Aorta (tissue), 5 donors: ENCODE data around the gene ITSN1. TPM values are rescaled to one million over a fixed set of nuclear protein-coding genes. Genes with fewer than 3 reads are reported as not detected.
A peak's percentile ranks its signal among the peaks of the same experiment; 100 is the strongest.

ENCODE experiments used
- ATAC-seq: fragments of 200-7000 bp; cut with Tn5 transposase; one replicate; pipeline ENCODE4 v1.9.1; 2022; ENCODE audit warnings: moderate library complexity; ENCODE audit not compliant: low FRiP score
- DNase-seq, 2 donors: peaks; one replicate each; pipeline ENCODE4 v3.0.0-alpha.2; 2020
- H3K27ac ChIP-seq, 2 donors: one replicate each; pipeline ENCODE4 v1.5.1; 2013; ENCODE audit warnings: low read length in 2 of 2, mild to moderate bottlenecking in 2 of 2, moderate library complexity in 2 of 2, control low read depth in 1 of 2, inconsistent platforms in 1 of 2, low read depth in 1 of 2
- H3K27me3 ChIP-seq, 2 donors: one replicate each; pipeline ENCODE4 v1.6.1; 2013; ENCODE audit warnings: control low read depth in 1 of 2, low read length in 1 of 2, mild to moderate bottlenecking in 1 of 2, moderate library complexity in 1 of 2; ENCODE audit not compliant: insufficient read depth in 2 of 2, control insufficient read depth in 1 of 2
- H3K36me3 ChIP-seq, 2 donors: one replicate each; pipeline ENCODE4 v1.6.1; 2013; ENCODE audit warnings: control low read depth in 1 of 2, low read length in 1 of 2, mild to moderate bottlenecking in 1 of 2; ENCODE audit not compliant: insufficient read depth in 2 of 2, control insufficient read depth in 1 of 2
- H3K4me1 ChIP-seq, 2 donors: one replicate each; pipeline ENCODE4 v1.6.1; 2013; ENCODE audit warnings: low read length in 2 of 2, control low read depth in 1 of 2, mild to moderate bottlenecking in 1 of 2, moderate library complexity in 1 of 2; ENCODE audit not compliant: insufficient read depth in 2 of 2, control insufficient read depth in 1 of 2
- H3K4me3 ChIP-seq, 2 donors: one replicate each; pipeline ENCODE4 v1.5.1; 2013; ENCODE audit warnings: low read length in 2 of 2, control low read depth in 1 of 2, mild to moderate bottlenecking in 1 of 2
- H3K9me3 ChIP-seq: one replicate; pipeline ENCODE4 v1.6.1; 2013; ENCODE audit warnings: mild to moderate bottlenecking, low read length; ENCODE audit not compliant: control insufficient read depth
- WGBS, 2 donors: extraction: QIAGEN DNeasy Blood & Tissue Kit; methylation state at CpG; one replicate each; pipeline ENCODE4 v1.1.7; 2013; 5-methylcytosine and 5-hydroxymethylcytosine counted together
- intact Hi-C, 2 donors: fragments of 100-400 bp; cut with DNase I; formaldehyde crosslinking; loops; one replicate each; pipeline versions ENCODE4 v1.14.2 to v1.15.0; 2022
- polyA plus RNA-seq, 2 donors: library from polyadenylated mRNA; stranded (reverse); fragments of 200-250 nt; gene quantifications; one replicate each; pipeline ENCODE4 v1.2.3, GENCODE V29; 2013
- total RNA-seq, 2 donors: library from RNA; stranded (reverse); fragmentation: NEBNext Ultra II Directional; extraction: Animal tissue kit (Norgen Biotek cat#: 25700); gene quantifications; one replicate each; pipeline ENCODE4 v1.2.1, GENCODE V29; 2021
- donor health status: healthy with polysubstance abuse.
- donor health status: Bipolar disorder and iron deficiency.
- donor health status: DM: no; HTN: no; CAD: no.
- donor health status: DM: no; HTN: no; CAD: no.
- donor health status: DM: yes; HTN: yes; CAD: no.

Gene ITSN1
- total and polyA plus RNA-seq, 4 donors, result 20.8 to 103 (median 37.1) TPM

GRCh38 chr21:33892853-33893252, 250.6 kb downstream of the ITSN1 start:
- no peaks in the 10 kb centered on the region for H3K9me3 ChIP-seq
- H3K27me3 ChIP-seq, result no peaks in the 10 kb centered on the region
- H3K4me3 ChIP-seq, result no peak overlapping the region
- ATAC-seq (no peak), DNase-seq (peak in 1 of 2 donors; percentile 27)
- H3K27ac ChIP-seq, result no peak overlapping the region
- H3K4me1 ChIP-seq, result no peaks in the 10 kb centered on the region
- no peaks in the 10 kb centered on the region for H3K36me3 ChIP-seq
- WGBS, 2 donors, result 86 to 88% methylated on average over 8 of the region's 8 CpGs
- intact Hi-C loops, result loop anchor here in 1 of 2 donors (5.0 to 10.0 kb wide), 2 partner anchors 66 to 138 kb away; no protein-coding TSS in a partner anchor

GRCh38 chr21:33893917-33894316, 251.6 kb downstream of the ITSN1 start:
- WGBS, 2 donors, result 19 to 53% methylated on average over 4 of the region's 4 CpGs
- no peaks in the 10 kb centered on the region for H3K9me3 ChIP-seq
- no peaks in the 10 kb centered on the region for H3K27me3 ChIP-seq
- intact Hi-C loops, result loop anchor here in 1 of 2 donors (1.0 to 10.0 kb wide), 3 partner anchors 67 to 252 kb away; partner anchors contain the start of gene ITSN1
- no peak for ATAC-seq
- H3K4me1 ChIP-seq, result peaks cover 0 to 1% of the 10 kb centered on the region in 2 donors
- no peak overlapping the region for H3K27ac ChIP-seq
- no peak overlapping the region for H3K4me3 ChIP-seq
- DNase-seq, result no peak
- no peaks in the 10 kb centered on the region for H3K36me3 ChIP-seq

- WGBS, 2 donors, result 1 to 2% methylated on average over 20 of the region's 20 CpGs
- intact Hi-C loops, result loop anchor here (1.0 to 10.0 kb wide), 4 partner anchors 68 to 253 kb away; partner anchors contain the start of genes ITSN1 (in 2 of the 2) and CRYZL1 (in 1 of the 2)
Observed at GRCh38 chr21:33894736-33895288, 252.5 kb downstream of the ITSN1 start.

GRCh38 chr21:33895356-33895755, 253.1 kb downstream of the ITSN1 start:
- Histone ChIP-seq H3K4me3 (no peak overlapping the region), H3K36me3 (no peaks in the 10 kb centered on the region), H3K9me3 (no peaks in the 10 kb centered on the region), H3K4me1 (peaks cover 0 to 4% of the 10 kb centered on the region in 2 donors), H3K27me3 (no peaks in the 10 kb centered on the region), H3K27ac (no peak overlapping the region)
- intact Hi-C loops, result loop anchor here (5.0 to 10.0 kb wide), 2 partner anchors 141 to 253 kb away; partner anchors contain the start of genes CRYZL1 (in 1 of the 2) and ITSN1 (in 1 of the 2)
- no peak for ATAC-seq
- no peak for DNase-seq
- 77 to 91% methylated on average over 28 of the region's 28 CpGs for WGBS, 2 donors

More at GRCh38 chr21:33894736-33895288, 252.5 kb downstream of the ITSN1 start:
- peaks cover 0 to 4% of the 10 kb centered on the region in 2 donors for H3K4me1 ChIP-seq
- no peak overlapping the region for H3K27ac ChIP-seq
- ATAC-seq, result peak; percentile 87
- no peaks in the 10 kb centered on the region for H3K36me3 ChIP-seq
- peak overlapping the region in 1 of 2 donors; percentile 24 for H3K4me3 ChIP-seq
- peak; percentile 90 to 92 for DNase-seq
- no peaks in the 10 kb centered on the region for H3K27me3 ChIP-seq
- H3K9me3 ChIP-seq, result no peaks in the 10 kb centered on the region

- H3K9me3 ChIP-seq, result no peaks in the 10 kb centered on the region
- WGBS, 2 donors, result 89 to 93% methylated on average over 6 of the region's 6 CpGs
- ATAC-seq, result no peak
- H3K27ac ChIP-seq, result no peak overlapping the region
- intact Hi-C loops, result loop anchor here (5.0 to 10.0 kb wide), 2 partner anchors 142 to 254 kb away; partner anchors contain the start of genes CRYZL1 (in 1 of the 2) and ITSN1 (in 1 of the 2)
- H3K36me3 ChIP-seq, result no peaks in the 10 kb centered on the region
- H3K4me1 ChIP-seq, result peaks cover 0 to 4% of the 10 kb centered on the region in 2 donors
- H3K27me3 ChIP-seq, result no peaks in the 10 kb centered on the region
- DNase-seq, result no peak
- H3K4me3 ChIP-seq, result no peak overlapping the region
Observed at GRCh38 chr21:33896691-33897090, 254.4 kb downstream of the ITSN1 start.

GRCh38 chr21:33897098-33897497, 254.8 kb downstream of the ITSN1 start:
- Histone ChIP-seq H3K9me3 (no peaks in the 10 kb centered on the region), H3K27me3 (no peaks in the 10 kb centered on the region), H3K4me1 (peaks cover 0 to 4% of the 10 kb centered on the region in 2 donors), H3K27ac (no peak overlapping the region), H3K36me3 (no peaks in the 10 kb centered on the region), H3K4me3 (no peak overlapping the region)
- ATAC-seq (no peak), DNase-seq (no peak)
- intact Hi-C loops, result loop anchor here (5.0 to 10.0 kb wide), 2 partner anchors 142 to 255 kb away; partner anchors contain the start of genes CRYZL1 (in 1 of the 2) and ITSN1 (in 1 of the 2)
- 85 to 90% methylated on average over 5 of the region's 5 CpGs for WGBS, 2 donors

- peaks cover 0 to 4% of the 10 kb centered on the region in 2 donors for H3K4me1 ChIP-seq
- ATAC-seq, result no peak
Observed at GRCh38 chr21:33897739-33898138, 255.4 kb downstream of the ITSN1 start.

GRCh38 chr21:33898586-33898985, 256.3 kb downstream of the ITSN1 start:
- intact Hi-C loops, result loop anchor here (5.0 to 10.0 kb wide), 2 partner anchors 144 to 256 kb away; partner anchors contain the start of genes CRYZL1 (in 1 of the 2) and ITSN1 (in 1 of the 2)
- DNase-seq (no peak), ATAC-seq (no peak)
- Histone ChIP-seq H3K4me3 (no peak overlapping the region), H3K4me1 (peaks cover 0 to 4% of the 10 kb centered on the region in 2 donors), H3K27me3 (no peaks in the 10 kb centered on the region), H3K27ac (peak overlapping the region in 1 of 2 donors; percentile 87), H3K36me3 (no peaks in the 10 kb centered on the region), H3K9me3 (no peaks in the 10 kb centered on the region)
- 88 to 92% methylated on average over 3 of the region's 3 CpGs for WGBS, 2 donors

More at GRCh38 chr21:33897739-33898138, 255.4 kb downstream of the ITSN1 start:
- Histone ChIP-seq H3K27me3 (no peaks in the 10 kb centered on the region), H3K4me3 (no peak overlapping the region), H3K9me3 (no peaks in the 10 kb centered on the region), H3K36me3 (no peaks in the 10 kb centered on the region), H3K27ac (no peak overlapping the region)
- no peak for DNase-seq
- 97 to 99% methylated on average over 3 of the region's 3 CpGs for WGBS, 2 donors
- intact Hi-C loops, result loop anchor here (5.0 to 10.0 kb wide), 2 partner anchors 143 to 255 kb away; partner anchors contain the start of genes CRYZL1 (in 1 of the 2) and ITSN1 (in 1 of the 2)
